A549 (cell line): ENCODE measurements around the gene ZFPM1. TPM values are rescaled to one million over a fixed set of nuclear protein-coding genes. Genes with fewer than 3 reads are reported as not detected.
A peak's percentile ranks its signal among the peaks of the same experiment; 100 is the strongest.

Source experiments
- ATAC-seq, 2 experiments: fragments of 200-7000 bp in 1 of 2; fragments of >200 bp in 1 of 2; cut with Nextera tagmentation in 1 of 2; cut with Tn5 transposase in 1 of 2; 3 replicates each; pipeline versions ENCODE4 v1.8.0 to v1.9.1; 2018 to 2020; ENCODE audit warnings: mild to moderate bottlenecking in 1 of 2, moderate library complexity in 1 of 2
- CTCF ChIA-PET: fragments of 300-600 bp; sonication (Branson Sonifier 250); formaldehyde crosslinking; extraction: SDS; loops from one replicate; lab custom pipeline; 2021; ENCODE audit warnings: antibody characterized with exemption, inconsistent platforms; lab: Yijun Ruan, JAX
- POLR2A ChIA-PET: fragments of 350-600 bp; formaldehyde crosslinking; extraction: SDS; loops from one replicate; lab custom pipeline; 2021; ENCODE audit warnings: antibody characterized with exemption, inconsistent platforms; lab: Yijun Ruan, JAX
- DNase-seq, 2 experiments: peaks; one replicate each; pipeline versions ENCODE4 v3.0.0 to v3.0.0-alpha.2; 2011 to 2016; ENCODE audit warnings: low read depth in 1 of 2, low spot score in 1 of 2
- FAIRE-seq: peaks from 2 replicates; lab custom pipeline; 2011; peaks lifted over from hg19 to GRCh38; lab: Jason Lieb, UNC
- H3K27ac ChIP-seq, 2 experiments: fragments of >200 bp; sonication (Bioruptor Twin); formaldehyde crosslinking; 3 replicates each; pipeline ENCODE4 v1.5.1; 2016 to 2017
- H3K4me1 ChIP-seq: fragments of >200 bp; sonication (Bioruptor Twin); formaldehyde crosslinking; 3 replicates; pipeline ENCODE4 v1.6.1; 2016
- H3K4me2 ChIP-seq: fragments of >200 bp; sonication (Bioruptor Twin); formaldehyde crosslinking; 3 replicates; pipeline ENCODE4 v1.6.1; 2016
- H3K4me3 ChIP-seq: fragments of >200 bp; sonication (Bioruptor Twin); formaldehyde crosslinking; 3 replicates; pipeline ENCODE4 v1.5.1; 2016
- H3K9me3 ChIP-seq: fragments of >200 bp; sonication (Bioruptor Twin); formaldehyde crosslinking; 3 replicates; pipeline ENCODE4 v1.6.1; 2016
- BHLHE40 ChIP-seq: IDR thresholded peaks from 2 replicates; pipeline ENCODE4 v1.6.1; 2012; ENCODE audit warnings: low read depth, low read length, inconsistent platforms
- CBX2 ChIP-seq: fragments of 200-600 bp; sonication (generic); IDR thresholded peaks from 2 replicates; pipeline ENCODE4 v1.6.1; 2016; ENCODE audit warnings: low read depth, mild to moderate bottlenecking, borderline replicate concordance
- CHD4 ChIP-seq: fragments of 200-600 bp; sonication (generic); IDR thresholded peaks from 2 replicates; pipeline ENCODE4 v1.6.1; 2016; ENCODE audit warnings: antibody characterized with exemption, mild to moderate bottlenecking, borderline replicate concordance
- EHF ChIP-seq: fragments of 250-450 bp; sonication (Bioruptor Pico); IDR thresholded peaks from 2 replicates; pipeline ENCODE4 v1.5.0; 2020; ENCODE audit warnings: mild to moderate bottlenecking
- EP300 ChIP-seq, 2 experiments: fragments of >200 bp; sonication (Bioruptor Twin); formaldehyde crosslinking; IDR thresholded peaks; 2 replicates in 1 of 2; 3 replicates in 1 of 2; pipeline ENCODE4 v1.6.1; 2016 to 2017
- FOSL2 ChIP-seq, 2 experiments: fragments of 450-650 bp in 1 of 2; fragments of >200 bp in 1 of 2; sonication (Bioruptor Twin) in 1 of 2; formaldehyde crosslinking; IDR thresholded peaks; 2 replicates each; pipeline versions ENCODE4 v1.5.0 to v1.6.1; 2016 to 2020; ENCODE audit warnings: mild to moderate bottlenecking in 1 of 2, moderate library complexity in 1 of 2
- FOXS1 ChIP-seq: fragments of 250-450 bp; sonication (Bioruptor Pico); IDR thresholded peaks from 2 replicates; pipeline ENCODE4 v1.5.0; 2020; ENCODE audit warnings: mild to moderate bottlenecking, moderate library complexity
- HDAC2 ChIP-seq: fragments of 200-600 bp; sonication (generic); IDR thresholded peaks from 2 replicates; pipeline ENCODE4 v1.6.1; 2016
- HOXA7 ChIP-seq: fragments of 250-450 bp; sonication (Bioruptor Pico); IDR thresholded peaks from 2 replicates; pipeline ENCODE4 v1.5.0; 2020; ENCODE audit warnings: mild to moderate bottlenecking, moderate library complexity
- HOXB5 ChIP-seq: fragments of 250-450 bp; sonication (Bioruptor Pico); IDR thresholded peaks from 2 replicates; pipeline ENCODE4 v1.5.0; 2020; ENCODE audit warnings: mild to moderate bottlenecking, moderate library complexity
- JUN ChIP-seq, 2 experiments: fragments of >200 bp; sonication (Bioruptor Twin); formaldehyde crosslinking; IDR thresholded peaks; 2 replicates in 1 of 2; 3 replicates in 1 of 2; pipeline ENCODE4 v1.6.1; 2016 to 2017
- JUNB ChIP-seq: fragments of >200 bp; sonication (Bioruptor Twin); formaldehyde crosslinking; IDR thresholded peaks from 2 replicates; pipeline ENCODE4 v1.6.1; 2016
- KDM1A ChIP-seq: fragments of 200-600 bp; sonication (generic); IDR thresholded peaks from 2 replicates; pipeline ENCODE4 v1.6.1; 2016; ENCODE audit warnings: low read depth, mild to moderate bottlenecking
- NFE2L2 ChIP-seq: fragments of 150-350 bp; conservative IDR thresholded peaks from 2 replicates; pipeline ENCODE4 v1.6.1; 2014; ENCODE audit warnings: low read length
- PHF8 ChIP-seq: fragments of 200-600 bp; sonication (generic); IDR thresholded peaks from 2 replicates; pipeline ENCODE4 v1.6.1; 2016; ENCODE audit warnings: low read depth, mild to moderate bottlenecking, antibody characterized with exemption, moderate library complexity, borderline replicate concordance
- POLR2A ChIP-seq: IDR thresholded peaks from 2 replicates; pipeline ENCODE4 v1.6.1; 2012; ENCODE audit warnings: mild to moderate bottlenecking, low read length
- POLR2AphosphoS2 ChIP-seq: conservative IDR thresholded peaks from 2 replicates; pipeline ENCODE4 v1.6.1; 2012; ENCODE audit warnings: low read length, improper control_type of control experiment, inconsistent platforms
- RAD21 ChIP-seq, 2 experiments: fragments of >200 bp in 1 of 2; sonication (Bioruptor Twin) in 1 of 2; formaldehyde crosslinking in 1 of 2; IDR thresholded peaks in 1 of 2; conservative IDR thresholded peaks in 1 of 2; 2 replicates in 1 of 2; 3 replicates in 1 of 2; pipeline ENCODE4 v1.6.1; 2012 to 2018; ENCODE audit warnings: inconsistent platforms in 1 of 2
- RARB ChIP-seq: fragments of 250-450 bp; sonication (Bioruptor Pico); IDR thresholded peaks from 2 replicates; pipeline ENCODE4 v1.8.0; 2021; ENCODE audit warnings: mild to moderate bottlenecking, moderate library complexity
- RNF2 ChIP-seq: fragments of 200-600 bp; sonication (generic); IDR thresholded peaks from 2 replicates; pipeline ENCODE4 v1.6.1; 2016; ENCODE audit warnings: low read depth, mild to moderate bottlenecking, antibody characterized with exemption, moderate library complexity, borderline replicate concordance
- SMC3 ChIP-seq: fragments of >200 bp; sonication (Bioruptor Twin); formaldehyde crosslinking; IDR thresholded peaks from 3 replicates; pipeline ENCODE4 v1.6.1; 2018; ENCODE audit warnings: inconsistent platforms
- TP53 ChIP-seq: fragments of 250-450 bp; sonication (Bioruptor Pico); IDR thresholded peaks from 2 replicates; pipeline ENCODE4 v1.5.0; 2021; ENCODE audit warnings: mild to moderate bottlenecking, moderate library complexity
- ZC3H11A ChIP-seq: fragments of 450-650 bp; IDR thresholded peaks from 2 replicates; pipeline ENCODE4 v1.6.1; 2014; ENCODE audit warnings: antibody characterized with exemption, mild to moderate bottlenecking
- ZSCAN20 ChIP-seq: fragments of 250-450 bp; sonication (Bioruptor Pico); IDR thresholded peaks from 2 replicates; pipeline ENCODE4 v1.8.0; 2022; ENCODE audit warnings: mild to moderate bottlenecking, moderate library complexity
- WGBS: methylation state at CpG from one replicate; pipeline ENCODE4 v1.1.6; 2017; ENCODE audit errors: missing lambda C conversion rate; 5-methylcytosine and 5-hydroxymethylcytosine counted together
- polyA plus RNA-seq, 4 experiments: library from polyadenylated mRNA; depleted of rRNA in 3 of 4; stranded (reverse); fragments of >200 nt; fragmentation: RNase III in 1 of 4; extraction: RNeasy Plus Mini Kit Qiagen cat#74134 plus additional on column Dnase treatment in 1 of 4; gene quantifications; 2 replicates in 3 of 4; 3 replicates in 1 of 4; pipeline ENCODE4 v1.2.3, GENCODE V29; 2011 to 2017
- TF ChIP-seq, protein P1 (sequence below): fragments of >200 bp; sonication (Bioruptor Twin); formaldehyde crosslinking; IDR thresholded peaks from 3 replicates; pipeline ENCODE4 v1.6.1; 2016
- TF ChIP-seq, protein P2 (sequence below): fragments of 450-650 bp; IDR thresholded peaks from 2 replicates; pipeline ENCODE4 v1.6.1; 2014; ENCODE audit warnings: antibody characterized with exemption
- TF ChIP-seq, protein P3 (sequence below): fragments of 200-600 bp; sonication (generic); IDR thresholded peaks from 2 replicates; pipeline ENCODE4 v1.6.1; 2016; ENCODE audit warnings: antibody characterized with exemption, mild to moderate bottlenecking, moderate library complexity

Gene ZFPM1
- polyA plus RNA-seq, 2 of the 4 experiments (the other 2 are of a cell fraction), result 0.36 to 2.5 TPM

DNA sequence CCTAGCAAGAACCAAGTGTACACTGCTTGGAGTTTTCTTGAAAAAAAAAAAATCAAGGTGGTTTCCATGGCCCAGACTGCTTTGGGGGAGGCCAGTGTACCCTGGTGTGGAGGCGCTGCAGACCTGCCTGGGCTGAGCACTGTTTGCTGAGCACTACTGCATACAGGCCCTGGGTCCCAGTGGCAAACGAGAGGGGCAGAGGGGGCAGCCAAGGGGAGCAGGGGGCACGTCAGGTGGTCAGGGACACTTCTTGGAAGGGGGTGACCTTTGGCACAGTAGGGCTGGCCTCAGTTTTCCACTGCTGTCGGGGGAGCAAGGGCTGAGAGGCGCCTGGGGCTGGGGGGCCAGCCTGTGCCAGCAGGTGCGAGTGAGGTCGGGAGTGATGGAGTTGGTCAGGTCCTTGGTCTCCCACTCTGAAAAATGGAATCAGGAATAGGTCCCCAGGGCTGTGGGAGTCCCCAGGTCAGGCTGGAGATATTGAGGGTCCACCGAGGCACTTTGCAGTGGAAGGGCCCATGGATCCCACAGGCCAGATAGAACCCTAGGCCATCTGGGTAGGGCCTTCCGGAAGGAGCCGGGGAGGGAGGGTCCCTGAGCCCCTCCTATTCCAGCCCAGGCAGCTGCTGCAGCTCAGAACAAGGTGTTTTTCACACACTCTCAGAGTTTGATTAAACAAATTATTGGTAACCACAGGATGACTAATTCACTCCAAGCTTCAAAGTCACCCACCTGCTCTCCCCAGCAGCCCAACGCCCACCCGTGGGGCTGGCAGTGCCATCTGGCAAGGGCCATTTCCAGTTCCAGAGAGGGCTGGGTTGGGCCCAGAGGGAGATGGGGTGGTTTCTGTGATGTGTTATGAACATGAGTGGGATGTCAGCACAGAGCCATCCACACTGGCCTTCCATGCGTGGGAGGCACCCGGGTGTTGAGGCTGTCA, 3.5 kb downstream of the ZFPM1 start:
- DNase-seq (no peak), FAIRE-seq (no peak)
- peaks cover 38% of the 10 kb centered on the region for H3K4me1 ChIP-seq
- CTCF ChIA-PET, result interaction anchor here (0.7 to 1.4 kb wide), 2 partner anchors 21 to 55 kb away, joined by 3 to 4 read pairs; no protein-coding TSS in a partner anchor
- H3K4me3 ChIP-seq, result peak overlapping the region; percentile 88; the same call in 2 of the 3 replicates
- TF ChIP-seq CBX2 (no peak), BHLHE40 (no peak), HOXB5 (CRISPR knock-in tag) (no peak), EP300 (IDR thresholded peaks at IDR 0.05) (no peak), POLR2A (no peak), JUNB (no peak), NFE2L2 (no peak), RARB (CRISPR knock-in tag) (no peak)
- TF ChIP-seq, protein P1, sequence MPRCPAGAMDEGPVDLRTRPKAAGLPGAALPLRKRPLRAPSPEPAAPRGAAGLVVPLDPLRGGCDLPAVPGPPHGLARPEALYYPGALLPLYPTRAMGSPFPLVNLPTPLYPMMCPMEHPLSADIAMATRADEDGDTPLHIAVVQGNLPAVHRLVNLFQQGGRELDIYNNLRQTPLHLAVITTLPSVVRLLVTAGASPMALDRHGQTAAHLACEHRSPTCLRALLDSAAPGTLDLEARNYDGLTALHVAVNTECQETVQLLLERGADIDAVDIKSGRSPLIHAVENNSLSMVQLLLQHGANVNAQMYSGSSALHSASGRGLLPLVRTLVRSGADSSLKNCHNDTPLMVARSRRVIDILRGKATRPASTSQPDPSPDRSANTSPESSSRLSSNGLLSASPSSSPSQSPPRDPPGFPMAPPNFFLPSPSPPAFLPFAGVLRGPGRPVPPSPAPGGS, result no peak
- TF ChIP-seq, all 56 proteins: peak for 0
- H3K27ac ChIP-seq, result peak overlapping the region; percentile 73 to 90; a peak in 4 of 6 replicates
- H3K9me3 ChIP-seq, result no peaks in the 10 kb centered on the region
- POLR2A ChIA-PET, result no interaction called here
- H3K4me2 ChIP-seq, result peak overlapping the region; percentile 83
- no peak for ATAC-seq
- WGBS, result 85% methylated on average over 11 of the region's 14 CpGs

DNA sequence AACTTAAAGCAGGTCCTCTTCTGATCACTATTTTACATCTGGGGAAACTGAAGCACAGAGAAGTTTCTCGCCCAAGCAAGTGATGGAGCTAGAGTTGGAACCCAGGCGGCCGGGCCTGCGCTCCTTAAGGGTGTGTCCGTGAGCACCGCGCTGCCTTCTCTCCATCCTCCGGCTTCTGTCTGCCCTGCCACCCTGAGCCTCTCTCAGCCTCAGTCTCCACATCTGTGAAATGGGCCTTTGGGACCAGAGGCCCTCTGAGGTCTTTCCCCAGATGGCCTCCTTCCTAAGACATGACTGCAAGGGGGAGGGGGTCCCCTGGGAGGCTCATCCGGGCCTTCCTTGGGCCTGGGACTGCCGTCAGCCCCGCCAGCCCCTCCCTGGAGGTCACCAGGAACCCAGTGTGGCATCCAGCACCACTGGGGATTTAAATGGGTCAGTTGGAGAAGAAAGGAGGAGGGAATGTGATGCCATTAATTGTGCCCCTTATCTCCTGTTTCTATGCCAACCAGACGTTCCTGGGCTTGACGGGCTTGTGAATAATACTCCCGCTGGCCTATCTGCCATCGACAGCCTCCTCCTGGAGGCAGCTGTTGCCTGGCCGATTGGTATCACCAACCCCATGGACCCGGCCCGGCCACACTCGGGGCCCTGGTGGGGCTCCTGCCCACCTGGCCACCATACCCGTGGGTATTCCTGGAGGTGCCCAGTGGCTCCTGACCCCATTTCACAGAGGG, 5.1 kb downstream of the ZFPM1 start:
- POLR2A ChIA-PET, result no interaction called here
- no peak overlapping the region for H3K4me3 ChIP-seq
- no peak for TF ChIP-seq FOSL2 (IDR thresholded peaks at IDR 0.05)
- TF ChIP-seq FOSL2 (CRISPR knock-in tag; IDR thresholded peaks at IDR 0.05), result no peak
- no peak for TF ChIP-seq HOXB5 (CRISPR knock-in tag)
- TF ChIP-seq, protein P2, sequence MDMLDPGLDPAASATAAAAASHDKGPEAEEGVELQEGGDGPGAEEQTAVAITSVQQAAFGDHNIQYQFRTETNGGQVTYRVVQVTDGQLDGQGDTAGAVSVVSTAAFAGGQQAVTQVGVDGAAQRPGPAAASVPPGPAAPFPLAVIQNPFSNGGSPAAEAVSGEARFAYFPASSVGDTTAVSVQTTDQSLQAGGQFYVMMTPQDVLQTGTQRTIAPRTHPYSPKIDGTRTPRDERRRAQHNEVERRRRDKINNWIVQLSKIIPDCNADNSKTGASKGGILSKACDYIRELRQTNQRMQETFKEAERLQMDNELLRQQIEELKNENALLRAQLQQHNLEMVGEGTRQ, result no peak
- no peak for TF ChIP-seq FOXS1
- TF ChIP-seq KDM1A, result peak; percentile 71; the same call in 1 of the 2 replicates
- peak; percentile 30; the same call in 1 of the 2 replicates for TF ChIP-seq HDAC2
- 87% methylated on average over 20 of the region's 20 CpGs for WGBS
- H3K4me1 ChIP-seq, result peaks cover 32% of the 10 kb centered on the region
- no peak overlapping the region for H3K4me2 ChIP-seq
- no peak for DNase-seq
- ATAC-seq, result no peak
- CTCF ChIA-PET, result interaction anchor here (1.1 kb wide), 1 partner anchor 68 kb away, joined by 3 read pairs; no protein-coding TSS in a partner anchor
- no peaks in the 10 kb centered on the region for H3K9me3 ChIP-seq
- no peak overlapping the region for H3K27ac ChIP-seq
- no peak for FAIRE-seq

DNA sequence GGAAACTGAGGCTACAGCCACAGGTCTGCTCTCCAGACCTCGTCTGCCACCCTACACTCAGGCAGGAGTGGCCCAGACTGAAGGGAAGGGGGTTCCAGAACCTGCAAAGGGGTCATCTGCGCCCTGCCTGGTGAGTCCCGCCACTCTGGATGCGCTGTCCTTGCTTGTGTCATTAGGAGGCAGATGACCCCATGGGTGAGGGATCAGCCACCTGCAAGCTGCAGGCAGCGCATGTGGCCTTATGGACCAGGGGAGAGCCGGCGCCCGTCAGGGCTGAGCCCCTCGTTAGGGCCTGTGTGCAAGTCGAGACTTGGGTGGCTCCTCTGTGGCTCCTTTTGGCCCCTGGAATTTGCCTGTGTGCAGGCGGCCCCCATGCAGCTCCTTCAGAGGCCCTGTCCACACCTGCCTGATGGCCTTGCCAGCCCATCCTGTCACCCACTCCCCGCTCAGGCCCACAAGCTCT, 5.7 kb downstream of the ZFPM1 start:
- Histone ChIP-seq H3K4me1 (peaks cover 32% of the 10 kb centered on the region), H3K9me3 (no peaks in the 10 kb centered on the region), H3K4me2 (no peak overlapping the region), H3K4me3 (no peak overlapping the region), H3K27ac (no peak overlapping the region)
- ATAC-seq (no peak), DNase-seq (no peak), FAIRE-seq (no peak)
- 88% methylated on average over 11 of the region's 12 CpGs for WGBS
- ChIA-PET CTCF (interaction anchor here (1.1 kb wide), 1 partner anchor 68 kb away, joined by 3 read pairs; no protein-coding TSS in a partner anchor), POLR2A (no interaction called here)
- TF ChIP-seq RAD21 (conservative IDR thresholded peaks at IDR 0.05 in 1 of 2, IDR thresholded peaks at IDR 0.05 in 1 of 2), result no peak
- TF ChIP-seq SMC3, result no peak
- TF ChIP-seq CBX2, result no peak
- no peak for TF ChIP-seq HOXB5 (CRISPR knock-in tag)
- no peak for TF ChIP-seq POLR2AphosphoS2
- TF ChIP-seq CHD4, result no peak
- no peak for TF ChIP-seq RNF2
- TF ChIP-seq HOXA7, result no peak
- TF ChIP-seq TP53 (CRISPR knock-in tag), result no peak
- TF ChIP-seq EHF (CRISPR knock-in tag), result no peak
- TF ChIP-seq, protein P3, sequence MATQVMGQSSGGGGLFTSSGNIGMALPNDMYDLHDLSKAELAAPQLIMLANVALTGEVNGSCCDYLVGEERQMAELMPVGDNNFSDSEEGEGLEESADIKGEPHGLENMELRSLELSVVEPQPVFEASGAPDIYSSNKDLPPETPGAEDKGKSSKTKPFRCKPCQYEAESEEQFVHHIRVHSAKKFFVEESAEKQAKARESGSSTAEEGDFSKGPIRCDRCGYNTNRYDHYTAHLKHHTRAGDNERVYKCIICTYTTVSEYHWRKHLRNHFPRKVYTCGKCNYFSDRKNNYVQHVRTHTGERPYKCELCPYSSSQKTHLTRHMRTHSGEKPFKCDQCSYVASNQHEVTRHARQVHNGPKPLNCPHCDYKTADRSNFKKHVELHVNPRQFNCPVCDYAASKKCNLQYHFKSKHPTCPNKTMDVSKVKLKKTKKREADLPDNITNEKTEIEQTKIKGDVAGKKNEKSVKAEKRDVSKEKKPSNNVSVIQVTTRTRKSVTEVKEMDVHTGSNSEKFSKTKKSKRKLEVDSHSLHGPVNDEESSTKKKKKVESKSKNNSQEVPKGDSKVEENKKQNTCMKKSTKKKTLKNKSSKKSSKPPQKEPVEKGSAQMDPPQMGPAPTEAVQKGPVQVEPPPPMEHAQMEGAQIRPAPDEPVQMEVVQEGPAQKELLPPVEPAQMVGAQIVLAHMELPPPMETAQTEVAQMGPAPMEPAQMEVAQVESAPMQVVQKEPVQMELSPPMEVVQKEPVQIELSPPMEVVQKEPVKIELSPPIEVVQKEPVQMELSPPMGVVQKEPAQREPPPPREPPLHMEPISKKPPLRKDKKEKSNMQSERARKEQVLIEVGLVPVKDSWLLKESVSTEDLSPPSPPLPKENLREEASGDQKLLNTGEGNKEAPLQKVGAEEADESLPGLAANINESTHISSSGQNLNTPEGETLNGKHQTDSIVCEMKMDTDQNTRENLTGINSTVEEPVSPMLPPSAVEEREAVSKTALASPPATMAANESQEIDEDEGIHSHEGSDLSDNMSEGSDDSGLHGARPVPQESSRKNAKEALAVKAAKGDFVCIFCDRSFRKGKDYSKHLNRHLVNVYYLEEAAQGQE, result no peak
- no peak for TF ChIP-seq JUN (IDR thresholded peaks at IDR 0.05)
- no peak for TF ChIP-seq PHF8
- TF ChIP-seq ZC3H11A, result no peak
- no peak for TF ChIP-seq ZSCAN20 (CRISPR knock-in tag)
